ENCODE data around the gene STT3B.

STT3B gene

DNA sequence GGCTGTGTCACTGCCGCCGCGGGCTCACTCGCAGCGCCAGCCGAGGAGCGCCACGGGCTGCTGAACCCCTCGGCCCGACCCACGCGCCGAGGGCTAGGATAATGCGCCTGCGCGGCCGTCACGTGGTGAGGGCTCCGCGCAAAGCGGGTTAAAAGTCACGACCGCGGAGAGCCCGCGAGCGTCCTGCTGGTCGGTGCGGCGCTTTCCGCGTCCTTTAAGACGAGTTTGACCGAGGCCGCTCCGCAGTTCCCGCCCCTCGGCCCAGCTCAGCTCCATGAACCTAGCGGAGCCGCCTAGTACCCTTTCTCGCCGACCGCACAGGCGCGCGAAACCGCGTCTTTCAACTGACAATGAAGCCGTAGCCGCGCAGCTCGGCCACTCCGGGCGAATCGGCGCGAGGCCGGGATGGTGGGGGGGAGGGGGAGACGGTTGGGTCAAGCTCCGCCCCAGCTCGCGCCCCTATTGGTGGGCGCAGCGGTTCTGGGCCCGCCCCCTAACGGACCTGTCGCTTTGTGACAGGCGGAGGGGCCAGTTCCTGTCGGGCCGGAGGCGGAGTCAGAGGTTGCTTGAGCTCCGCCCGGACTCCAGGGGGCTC lies 636 bp upstream of the STT3B start (continued):
- TF ChIP-seq GLI4 (tag by site-specific recombination; IDR thresholded peaks at IDR 0.05) (peak; percentile 72; the same call in 1 of the 2 replicates), ZNF660 (tag by site-specific recombination; IDR thresholded peaks at IDR 0.05) (no peak), ZNF654 (tag by site-specific recombination; IDR thresholded peaks at IDR 0.05; ENCODE audit: low read depth) (no peak), ZNF184 (tag by site-specific recombination; IDR thresholded peaks at IDR 0.05) (no peak), ZNF76 (tag by site-specific recombination; IDR thresholded peaks at IDR 0.05; ENCODE audit: borderline replicate concordance, low read depth) (peak; percentile 31; the same call in 1 of the 2 replicates), ZNF501 (tag by site-specific recombination; IDR thresholded peaks at IDR 0.05) (peak; percentile 95), ZNF529 (tag by site-specific recombination; IDR thresholded peaks at IDR 0.05; ENCODE audit: insufficient replicate concordance) (no peak), KLF9 (tag by site-specific recombination; IDR thresholded peaks at IDR 0.05; ENCODE audit: low read depth) (no peak), ZNF544 (tag by site-specific recombination; IDR thresholded peaks at IDR 0.05) (no peak), SETDB1 (IDR thresholded peaks at IDR 0.05; ENCODE audit: insufficient read length, low read length) (peak; percentile 50), ZNF560 (tag by site-specific recombination; IDR thresholded peaks at IDR 0.05; ENCODE audit: borderline replicate concordance) (no peak), ZNF658 (tag by site-specific recombination; IDR thresholded peaks at IDR 0.05) (no peak), ZNF707 (tag by site-specific recombination; IDR thresholded peaks at IDR 0.05) (no peak), ZNF146 (tag by site-specific recombination; IDR thresholded peaks at IDR 0.05) (peak; percentile 38; the same call in 1 of the 2 replicates), RBAK (tag by site-specific recombination; IDR thresholded peaks at IDR 0.05) (no peak), ZNF423 (tag by site-specific recombination; IDR thresholded peaks at IDR 0.05) (no peak), ZNF561 (tag by site-specific recombination; IDR thresholded peaks at IDR 0.05; ENCODE audit: borderline replicate concordance) (peak; percentile 66), ZNF433 (tag by site-specific recombination; IDR thresholded peaks at IDR 0.05; ENCODE audit: low read depth) (no peak), YY2 (tag by site-specific recombination; IDR thresholded peaks at IDR 0.05) (no peak), ZNF157 (tag by site-specific recombination; IDR thresholded peaks at IDR 0.05) (no peak), ZNF530 (tag by site-specific recombination; IDR thresholded peaks at IDR 0.05; ENCODE audit: low read depth) (no peak), ZNF623 (tag by site-specific recombination; IDR thresholded peaks at IDR 0.05) (0 out of 2 replicates have a peak, but pooled peaks have one; percentile 17), ZNF558 (tag by site-specific recombination; IDR thresholded peaks at IDR 0.05) (no peak), ZNF324 (tag by site-specific recombination; IDR thresholded peaks at IDR 0.05) (no peak), ZNF600 (tag by site-specific recombination; IDR thresholded peaks at IDR 0.05) (peak; percentile 77)
- TF ChIP-seq, protein P1, sequence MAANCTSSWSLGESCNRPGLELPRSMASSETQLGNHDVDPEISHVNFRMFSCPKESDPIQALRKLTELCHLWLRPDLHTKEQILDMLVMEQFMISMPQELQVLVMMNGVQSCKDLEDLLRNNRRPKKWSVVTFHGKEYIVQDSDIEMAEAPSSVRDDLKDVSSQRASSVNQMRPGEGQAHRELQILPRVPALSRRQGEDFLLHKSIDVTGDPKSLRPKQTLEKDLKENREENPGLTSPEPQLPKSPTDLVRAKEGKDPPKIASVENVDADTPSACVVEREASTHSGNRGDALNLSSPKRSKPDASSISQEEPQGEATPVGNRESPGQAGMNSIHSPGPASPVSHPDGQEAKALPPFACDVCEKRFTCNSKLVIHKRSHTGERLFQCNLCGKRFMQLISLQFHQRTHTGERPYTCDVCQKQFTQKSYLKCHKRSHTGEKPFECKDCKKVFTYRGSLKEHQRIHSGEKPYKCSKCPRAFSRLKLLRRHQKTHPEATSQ (tag by site-specific recombination; IDR thresholded peaks at IDR 0.05) = no peak; the same call in 1 of the 2 replicates
- TF ChIP-seq, protein P2, sequence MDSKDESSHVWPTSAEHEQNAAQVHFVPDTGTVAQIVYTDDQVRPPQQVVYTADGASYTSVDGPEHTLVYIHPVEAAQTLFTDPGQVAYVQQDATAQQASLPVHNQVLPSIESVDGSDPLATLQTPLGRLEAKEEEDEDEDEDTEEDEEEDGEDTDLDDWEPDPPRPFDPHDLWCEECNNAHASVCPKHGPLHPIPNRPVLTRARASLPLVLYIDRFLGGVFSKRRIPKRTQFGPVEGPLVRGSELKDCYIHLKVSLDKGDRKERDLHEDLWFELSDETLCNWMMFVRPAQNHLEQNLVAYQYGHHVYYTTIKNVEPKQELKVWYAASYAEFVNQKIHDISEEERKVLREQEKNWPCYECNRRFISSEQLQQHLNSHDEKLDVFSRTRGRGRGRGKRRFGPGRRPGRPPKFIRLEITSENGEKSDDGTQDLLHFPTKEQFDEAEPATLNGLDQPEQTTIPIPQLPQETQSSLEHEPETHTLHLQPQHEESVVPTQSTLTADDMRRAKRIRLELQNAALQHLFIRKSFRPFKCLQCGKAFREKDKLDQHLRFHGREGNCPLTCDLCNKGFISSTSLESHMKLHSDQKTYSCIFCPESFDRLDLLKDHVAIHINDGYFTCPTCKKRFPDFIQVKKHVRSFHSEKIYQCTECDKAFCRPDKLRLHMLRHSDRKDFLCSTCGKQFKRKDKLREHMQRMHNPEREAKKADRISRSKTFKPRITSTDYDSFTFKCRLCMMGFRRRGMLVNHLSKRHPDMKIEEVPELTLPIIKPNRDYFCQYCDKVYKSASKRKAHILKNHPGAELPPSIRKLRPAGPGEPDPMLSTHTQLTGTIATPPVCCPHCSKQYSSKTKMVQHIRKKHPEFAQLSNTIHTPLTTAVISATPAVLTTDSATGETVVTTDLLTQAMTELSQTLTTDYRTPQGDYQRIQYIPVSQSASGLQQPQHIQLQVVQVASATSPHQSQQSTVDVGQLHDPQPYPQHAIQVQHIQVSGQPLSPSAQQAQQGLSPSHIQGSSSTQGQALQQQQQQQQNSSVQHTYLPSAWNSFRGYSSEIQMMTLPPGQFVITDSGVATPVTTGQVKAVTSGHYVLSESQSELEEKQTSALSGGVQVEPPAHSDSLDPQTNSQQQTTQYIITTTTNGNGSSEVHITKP (tag by site-specific recombination; IDR thresholded peaks at IDR 0.05) = no peak
- TF ChIP-seq, protein P3, sequence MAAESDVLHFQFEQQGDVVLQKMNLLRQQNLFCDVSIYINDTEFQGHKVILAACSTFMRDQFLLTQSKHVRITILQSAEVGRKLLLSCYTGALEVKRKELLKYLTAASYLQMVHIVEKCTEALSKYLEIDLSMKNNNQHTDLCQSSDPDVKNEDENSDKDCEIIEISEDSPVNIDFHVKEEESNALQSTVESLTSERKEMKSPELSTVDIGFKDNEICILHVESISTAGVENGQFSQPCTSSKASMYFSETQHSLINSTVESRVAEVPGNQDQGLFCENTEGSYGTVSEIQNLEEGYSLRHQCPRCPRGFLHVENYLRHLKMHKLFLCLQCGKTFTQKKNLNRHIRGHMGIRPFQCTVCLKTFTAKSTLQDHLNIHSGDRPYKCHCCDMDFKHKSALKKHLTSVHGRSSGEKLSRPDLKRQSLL (tag by site-specific recombination; IDR thresholded peaks at IDR 0.05) = peak; percentile 12; the same call in 1 of the 2 replicates
- TF ChIP-seq, protein P4, sequence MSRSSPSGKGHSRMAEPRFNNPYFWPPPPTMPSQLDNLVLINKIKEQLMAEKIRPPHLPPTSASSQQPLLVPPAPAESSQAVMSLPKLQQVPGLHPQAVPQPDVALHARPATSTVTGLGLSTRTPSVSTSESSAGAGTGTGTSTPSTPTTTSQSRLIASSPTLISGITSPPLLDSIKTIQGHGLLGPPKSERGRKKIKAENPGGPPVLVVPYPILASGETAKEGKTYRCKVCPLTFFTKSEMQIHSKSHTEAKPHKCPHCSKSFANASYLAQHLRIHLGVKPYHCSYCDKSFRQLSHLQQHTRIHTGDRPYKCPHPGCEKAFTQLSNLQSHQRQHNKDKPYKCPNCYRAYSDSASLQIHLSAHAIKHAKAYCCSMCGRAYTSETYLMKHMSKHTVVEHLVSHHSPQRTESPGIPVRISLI (tag by site-specific recombination; IDR thresholded peaks at IDR 0.05) = no peak
- TF ChIP-seq, protein P5, sequence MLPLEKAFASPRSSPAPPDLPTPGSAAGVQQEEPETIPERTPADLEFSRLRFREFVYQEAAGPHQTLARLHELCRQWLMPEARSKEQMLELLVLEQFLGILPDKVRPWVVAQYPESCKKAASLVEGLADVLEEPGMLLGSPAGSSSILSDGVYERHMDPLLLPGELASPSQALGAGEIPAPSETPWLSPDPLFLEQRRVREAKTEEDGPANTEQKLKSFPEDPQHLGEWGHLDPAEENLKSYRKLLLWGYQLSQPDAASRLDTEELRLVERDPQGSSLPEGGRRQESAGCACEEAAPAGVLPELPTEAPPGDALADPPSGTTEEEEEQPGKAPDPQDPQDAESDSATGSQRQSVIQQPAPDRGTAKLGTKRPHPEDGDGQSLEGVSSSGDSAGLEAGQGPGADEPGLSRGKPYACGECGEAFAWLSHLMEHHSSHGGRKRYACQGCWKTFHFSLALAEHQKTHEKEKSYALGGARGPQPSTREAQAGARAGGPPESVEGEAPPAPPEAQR (tag by site-specific recombination; IDR thresholded peaks at IDR 0.05) = no peak
- TF ChIP-seq, protein P6, sequence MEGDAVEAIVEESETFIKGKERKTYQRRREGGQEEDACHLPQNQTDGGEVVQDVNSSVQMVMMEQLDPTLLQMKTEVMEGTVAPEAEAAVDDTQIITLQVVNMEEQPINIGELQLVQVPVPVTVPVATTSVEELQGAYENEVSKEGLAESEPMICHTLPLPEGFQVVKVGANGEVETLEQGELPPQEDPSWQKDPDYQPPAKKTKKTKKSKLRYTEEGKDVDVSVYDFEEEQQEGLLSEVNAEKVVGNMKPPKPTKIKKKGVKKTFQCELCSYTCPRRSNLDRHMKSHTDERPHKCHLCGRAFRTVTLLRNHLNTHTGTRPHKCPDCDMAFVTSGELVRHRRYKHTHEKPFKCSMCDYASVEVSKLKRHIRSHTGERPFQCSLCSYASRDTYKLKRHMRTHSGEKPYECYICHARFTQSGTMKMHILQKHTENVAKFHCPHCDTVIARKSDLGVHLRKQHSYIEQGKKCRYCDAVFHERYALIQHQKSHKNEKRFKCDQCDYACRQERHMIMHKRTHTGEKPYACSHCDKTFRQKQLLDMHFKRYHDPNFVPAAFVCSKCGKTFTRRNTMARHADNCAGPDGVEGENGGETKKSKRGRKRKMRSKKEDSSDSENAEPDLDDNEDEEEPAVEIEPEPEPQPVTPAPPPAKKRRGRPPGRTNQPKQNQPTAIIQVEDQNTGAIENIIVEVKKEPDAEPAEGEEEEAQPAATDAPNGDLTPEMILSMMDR (tag by site-specific recombination; IDR thresholded peaks at IDR 0.05) = peak; percentile 4; the same call in 1 of the 2 replicates

All from HEK293 (cell line).